GM12891 (cell line): ENCODE data around the gene KCNMB2.

ENCODE experiments used
- PAX5 ChIP-seq: IDR thresholded peaks from 2 replicates; pipeline ENCODE4 v1.6.1; 2011; ENCODE audit warnings: low read length, moderate library complexity, mild to moderate bottlenecking; ENCODE audit not compliant: insufficient read depth, severe bottlenecking
- POLR2A ChIP-seq: IDR thresholded peaks from 2 replicates; pipeline ENCODE4 v1.6.1; 2011; ENCODE audit warnings: low read depth, low read length, control low read depth
- POLR2AphosphoS5 ChIP-seq: IDR thresholded peaks from 2 replicates; pipeline ENCODE4 v1.6.1; 2011; ENCODE audit warnings: low read depth, low read length, control low read depth
- POU2F2 ChIP-seq: IDR thresholded peaks from 2 replicates; pipeline ENCODE4 v1.6.1; 2011; ENCODE audit warnings: low read depth, mild to moderate bottlenecking, control low read depth, low read length, moderate library complexity
- SPI1 ChIP-seq: IDR thresholded peaks from 2 replicates; pipeline ENCODE4 v1.6.1; 2011; ENCODE audit warnings: low read depth, low read length, control low read depth
- TAF1 ChIP-seq: IDR thresholded peaks from 2 replicates; pipeline ENCODE4 v1.6.1; 2011; ENCODE audit warnings: low read depth, low read length, control low read depth

- TF ChIP-seq POLR2A, result no peak
- TF ChIP-seq POLR2AphosphoS5, result no peak
- TF ChIP-seq TAF1, result no peak
- TF ChIP-seq SPI1, result no peak
- no peak for TF ChIP-seq PAX5
- no peak for TF ChIP-seq POU2F2
Observed at GRCh38 chr3:178624276-178624675, 88.0 kb downstream of the KCNMB2 start.
